ENCODE measurements around the gene POLR1D. TPM values are rescaled to one million over a fixed set of nuclear protein-coding genes. Genes with fewer than 3 reads are reported as not detected.

POLR1D gene
- total RNA-seq, 1 experiment from 2014 or later, result 86.6 TPM

Other genes starting within 250 kb of the POLR1D start
- gene GTF3A, start 197.3 kb upstream of the POLR1D start, total RNA-seq (2014; rRNA removed; shearing (Covaris generic)), result 150 and 155 TPM in 2 replicates
- gene MTIF3, start 171.3 kb upstream of the POLR1D start, total RNA-seq (2014; rRNA removed; shearing (Covaris generic)), result 77.4 and 113 TPM in 2 replicates
- gene LNX2, start 1.4 kb upstream of the POLR1D start, total RNA-seq (2014; rRNA removed; shearing (Covaris generic)), result 7.0 and 8.5 TPM in 2 replicates
- not detected in 2 replicates for gene GSX1, start 170.6 kb downstream of the POLR1D start, total RNA-seq (2014; rRNA removed; shearing (Covaris generic))